MG63 (cell line): Measurements from ENCODE around the gene FAM90A1. TPM values are rescaled to one million over a fixed set of nuclear protein-coding genes. Genes with fewer than 3 reads are reported as not detected.
"Not testable (repeated sequence)": the region's sequence is repeated elsewhere in the genome, so short reads cannot be mapped to it uniquely, and the experiment has no call there.

Experiments used
- DNase-seq: peaks from one replicate; pipeline ENCODE4 v3.0.0-alpha.2; 2020
- H3K27me3 ChIP-seq: fragments of 250-450 bp; sonication (Bioruptor Pico); 2 replicates; pipeline ENCODE4 v1.5.1; 2020; ENCODE audit warnings: mild to moderate bottlenecking, moderate library complexity
- H3K36me3 ChIP-seq: fragments of 250-450 bp; sonication (Bioruptor Pico); 2 replicates; pipeline ENCODE4 v1.5.1; 2020; ENCODE audit warnings: mild to moderate bottlenecking, moderate library complexity
- H3K4me3 ChIP-seq: fragments of 250-450 bp; sonication (Bioruptor Pico); 2 replicates; pipeline ENCODE4 v1.5.1; 2020; ENCODE audit warnings: mild to moderate bottlenecking, moderate library complexity
- H3K9me3 ChIP-seq: fragments of 250-450 bp; sonication (Bioruptor Pico); 2 replicates; pipeline ENCODE4 v1.5.1; 2020; ENCODE audit warnings: mild to moderate bottlenecking, moderate library complexity
- total RNA-seq: library from RNA; depleted of rRNA; stranded (reverse); fragments of >200 nt; shearing (Covaris generic); gene quantifications from 2 replicates; pipeline ENCODE4 v1.2.3, GENCODE V29; 2014; ENCODE audit warnings: low replicate concordance

FAM90A1 gene
- total RNA-seq, 1 experiment from 2014 or later, result 0.43 TPM

DNA sequence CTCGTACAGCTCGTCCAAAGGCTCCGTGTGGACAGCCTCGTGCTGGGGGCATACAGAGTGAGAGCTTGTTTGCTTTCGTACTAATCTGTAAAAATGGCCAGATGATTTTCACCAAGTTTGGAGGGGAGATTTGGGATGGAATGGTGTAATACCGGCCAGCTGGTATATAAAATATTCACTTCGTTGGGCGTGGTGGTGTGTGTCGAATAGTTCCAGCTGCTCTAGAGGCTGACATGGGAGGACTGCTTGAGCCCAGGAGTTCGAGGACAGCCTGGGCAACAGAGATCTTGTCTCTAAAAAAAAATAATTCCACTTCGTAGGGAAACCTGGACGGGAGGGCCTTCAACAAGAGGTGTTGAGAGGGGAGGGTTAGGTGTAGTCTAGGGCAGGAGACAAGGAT is 9.6 kb upstream of the FAM90A1 start:
- H3K36me3 ChIP-seq, result peaks cover 37% of the 10 kb centered on the region
- not testable (repeated sequence) for H3K27me3 ChIP-seq, DNase-seq, H3K9me3 ChIP-seq, H3K4me3 ChIP-seq

DNA sequence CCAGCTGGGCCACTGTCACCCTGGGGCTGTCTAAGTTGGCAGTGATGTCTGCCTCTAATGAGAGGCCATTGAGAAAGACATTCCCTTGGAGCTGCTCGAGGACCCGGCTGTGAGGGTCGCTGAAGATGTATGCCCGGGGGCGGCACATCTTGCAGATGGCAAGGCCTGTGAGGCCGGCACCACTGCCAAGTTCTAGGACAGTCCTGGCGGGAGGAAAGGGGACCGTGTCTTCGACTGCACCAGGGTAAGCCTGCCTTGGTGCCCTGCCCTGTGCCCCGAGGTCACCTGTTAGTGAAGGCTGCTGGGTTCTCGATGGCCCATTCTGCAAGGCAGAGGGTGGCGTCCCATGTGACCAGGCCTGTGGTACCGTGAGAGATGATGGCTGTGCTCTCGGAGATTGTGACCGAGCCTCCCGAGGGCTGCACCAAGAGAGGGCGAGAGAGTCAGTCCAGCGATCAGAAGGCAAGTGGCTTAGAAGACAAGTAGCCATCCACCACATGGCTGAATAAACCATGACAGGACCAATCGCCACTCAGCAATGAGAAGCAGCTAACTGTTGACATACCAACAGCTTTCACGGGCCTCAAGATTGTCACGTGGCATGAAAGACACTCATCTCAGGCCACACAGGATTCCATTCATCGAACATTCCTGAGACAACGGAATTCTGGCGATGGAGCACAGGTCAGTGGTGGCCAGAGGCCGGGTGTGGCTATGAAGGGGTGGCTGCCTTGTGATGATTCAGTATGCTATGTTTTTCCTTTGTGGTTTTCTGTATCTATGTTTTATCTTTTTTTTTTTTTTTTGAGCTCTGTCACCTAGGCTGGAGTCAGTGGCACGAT is 8.1 kb upstream of the FAM90A1 start:
- not testable (repeated sequence) for H3K9me3 ChIP-seq, H3K27me3 ChIP-seq, H3K4me3 ChIP-seq
- peak; percentile 79 for DNase-seq
- peaks cover 46% of the 10 kb centered on the region for H3K36me3 ChIP-seq

DNA sequence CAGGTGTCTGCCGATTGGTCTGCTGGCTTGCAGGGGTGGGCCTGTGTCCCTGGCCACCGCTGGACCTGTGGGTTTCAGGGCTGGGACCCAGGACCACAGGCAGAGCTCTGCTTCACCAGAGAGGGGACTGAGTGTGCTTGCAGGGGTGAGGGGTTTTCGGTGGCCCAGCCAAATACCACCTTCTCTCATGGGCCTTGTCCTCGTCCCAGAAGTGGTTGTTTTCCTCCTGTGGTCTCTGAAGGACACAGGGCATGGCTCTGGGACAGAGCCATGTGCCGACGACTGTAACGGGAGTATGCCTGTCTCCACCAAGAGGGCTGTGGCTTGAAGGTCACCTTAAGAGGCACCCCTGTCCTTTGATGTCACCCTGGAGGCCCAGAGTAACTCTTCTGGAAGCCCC is 7.3 kb upstream of the FAM90A1 start:
- H3K27me3 ChIP-seq, H3K4me3 ChIP-seq, DNase-seq, H3K9me3 ChIP-seq: not testable (repeated sequence)
- H3K36me3 ChIP-seq, result peaks cover 46% of the 10 kb centered on the region

DNA sequence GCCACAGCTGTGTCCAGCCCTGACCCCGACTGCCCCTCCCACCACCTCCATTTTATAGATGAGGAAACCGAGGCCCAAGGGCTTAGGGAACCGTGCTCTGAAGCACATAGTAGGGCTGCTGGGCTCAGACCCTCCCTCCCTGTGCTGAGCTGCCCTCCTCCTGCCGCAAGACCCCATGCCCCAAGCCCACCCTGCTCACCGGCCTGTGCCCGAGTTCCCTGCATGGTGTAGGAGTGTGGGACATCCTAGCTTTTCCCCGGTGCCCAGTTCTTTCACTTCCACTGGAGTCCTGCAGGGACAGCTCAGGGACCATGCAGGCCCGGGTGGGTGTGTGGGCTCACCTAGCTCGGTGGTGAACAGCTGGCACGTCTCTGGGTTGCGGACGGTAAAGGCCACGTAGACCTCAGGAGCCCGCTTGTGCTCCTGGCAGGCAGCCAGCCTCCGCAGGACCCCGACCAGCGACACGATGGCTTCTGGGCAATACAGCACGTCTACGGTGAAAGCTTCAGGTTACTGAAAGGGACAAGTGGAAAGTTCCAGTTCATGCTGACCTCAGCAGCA is 6.6 kb upstream of the FAM90A1 start:
- H3K36me3 ChIP-seq, result peaks cover 46% of the 10 kb centered on the region
- not testable (repeated sequence) for DNase-seq, H3K4me3 ChIP-seq, H3K9me3 ChIP-seq, H3K27me3 ChIP-seq

DNA sequence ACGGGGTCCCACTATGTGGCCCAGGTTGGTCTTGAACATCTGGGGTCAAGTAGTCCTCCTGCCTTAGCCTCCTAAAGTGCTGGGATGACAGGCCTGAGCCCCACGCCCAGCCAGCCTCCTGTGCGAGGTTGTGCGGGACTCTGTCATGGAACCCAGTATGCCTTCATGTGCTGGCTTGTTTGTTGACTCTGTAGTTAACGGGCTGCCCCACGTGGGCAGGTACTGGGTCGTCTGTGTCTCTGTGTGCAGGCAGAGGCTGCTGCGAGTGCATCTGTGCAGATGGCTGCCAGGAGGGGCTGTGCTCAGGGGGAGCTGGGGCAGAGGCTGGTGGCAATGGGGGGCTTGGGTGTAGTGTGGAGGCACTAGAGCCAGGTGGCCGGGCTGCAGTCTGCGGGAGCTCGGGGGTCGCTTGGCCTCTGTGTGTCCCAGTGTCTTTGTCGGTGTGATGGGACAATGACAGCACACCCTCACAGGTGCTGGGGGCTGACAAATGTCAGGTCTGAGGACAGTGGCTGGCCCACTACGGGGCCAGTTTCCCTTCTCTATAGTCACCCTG is 6.0 kb upstream of the FAM90A1 start:
- peaks cover 43% of the 10 kb centered on the region for H3K36me3 ChIP-seq
- H3K9me3 ChIP-seq, H3K4me3 ChIP-seq, DNase-seq, H3K27me3 ChIP-seq: not testable (repeated sequence)

DNA sequence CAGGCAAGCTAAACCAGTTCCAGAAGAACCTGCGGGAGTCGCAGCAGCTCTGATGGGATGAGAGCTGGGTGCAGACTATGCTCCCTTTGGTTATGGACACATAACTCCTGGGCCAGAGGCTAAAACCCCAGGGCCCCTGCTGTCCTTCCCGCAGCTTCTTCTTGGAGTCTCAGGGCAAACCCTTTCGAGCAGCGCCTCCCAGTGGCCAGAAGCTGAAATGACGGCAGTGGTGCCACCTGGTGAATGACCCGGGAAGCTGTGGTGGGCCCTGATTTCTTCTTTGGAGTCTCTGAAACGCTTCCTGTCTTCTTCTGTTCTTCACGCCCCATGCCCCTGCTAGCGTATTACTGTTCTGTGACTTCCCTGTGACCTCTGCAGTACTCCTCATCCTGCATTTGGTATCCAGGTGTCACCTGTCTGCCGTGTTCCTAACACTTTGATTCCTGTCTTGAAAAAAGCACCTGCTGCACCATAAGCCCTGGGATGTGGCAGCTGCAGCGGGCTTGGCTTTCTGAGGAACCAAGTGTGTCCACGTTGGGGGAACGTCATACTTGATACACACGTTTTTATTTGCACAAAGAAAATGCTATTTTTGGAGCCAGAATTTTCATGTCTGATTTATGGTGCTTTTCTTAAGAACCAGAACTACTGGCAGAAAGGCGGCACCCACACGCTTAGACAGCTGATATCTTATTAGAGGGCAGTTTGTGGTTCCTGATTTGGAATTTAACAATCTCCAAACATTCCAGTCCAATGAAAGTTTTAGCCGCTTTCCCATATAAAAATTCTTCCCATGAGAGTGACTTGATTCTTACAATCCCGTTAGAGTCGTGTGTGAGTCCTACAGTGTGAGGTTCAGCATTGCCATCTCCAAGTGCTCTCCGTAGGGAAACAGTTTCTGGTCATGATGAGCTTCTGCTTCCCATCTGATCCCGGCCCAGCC is 4.5 kb upstream of the FAM90A1 start:
- not testable (repeated sequence) for H3K9me3 ChIP-seq, H3K27me3 ChIP-seq, H3K4me3 ChIP-seq
- DNase-seq, result peak; percentile 74
- H3K36me3 ChIP-seq, result peaks cover 46% of the 10 kb centered on the region

DNA sequence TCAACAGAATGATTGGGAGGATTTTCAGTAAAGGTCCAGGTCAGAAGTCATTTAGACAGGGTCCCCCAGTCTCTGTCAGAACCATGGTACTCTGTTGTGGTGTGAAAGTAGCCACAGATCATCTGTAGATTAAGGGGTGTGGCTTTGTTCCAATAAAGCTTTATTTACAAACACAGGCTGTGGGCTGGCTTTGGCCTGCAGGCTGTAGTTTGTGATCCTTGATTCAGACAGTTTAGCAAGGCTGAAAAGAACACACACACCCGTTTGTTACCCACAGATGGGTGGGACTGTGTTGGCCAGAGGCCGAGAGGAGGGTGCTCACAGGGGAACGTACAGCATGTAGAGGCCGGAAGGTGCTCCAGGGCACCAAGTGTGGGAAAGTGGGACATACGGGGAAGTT is 3.6 kb upstream of the FAM90A1 start:
- not testable (repeated sequence) for H3K4me3 ChIP-seq, DNase-seq, H3K9me3 ChIP-seq, H3K27me3 ChIP-seq
- H3K36me3 ChIP-seq, result peaks cover 37% of the 10 kb centered on the region

DNA sequence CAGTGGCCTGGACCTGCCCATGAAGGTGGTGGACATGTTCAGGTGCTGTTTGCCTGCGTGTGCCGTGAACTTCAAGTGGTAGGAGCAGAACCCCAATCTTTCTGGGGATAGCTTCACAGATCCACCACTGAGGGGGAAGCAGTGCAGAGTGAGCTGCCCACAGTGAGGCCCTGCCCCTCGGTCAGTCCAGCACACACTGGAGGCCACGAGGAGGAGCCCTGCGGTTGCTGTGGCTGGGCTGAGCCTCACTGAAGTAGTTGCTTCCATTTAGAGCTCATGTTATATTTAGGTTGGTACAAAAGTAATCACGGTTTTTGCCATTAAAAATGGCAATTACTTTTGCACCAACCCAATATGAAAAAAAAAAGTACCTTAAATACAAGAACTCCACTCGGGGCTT is 2.1 kb upstream of the FAM90A1 start:
- not testable (repeated sequence) for DNase-seq, H3K4me3 ChIP-seq, H3K27me3 ChIP-seq, H3K9me3 ChIP-seq
- H3K36me3 ChIP-seq, result peaks cover 31% of the 10 kb centered on the region

DNA sequence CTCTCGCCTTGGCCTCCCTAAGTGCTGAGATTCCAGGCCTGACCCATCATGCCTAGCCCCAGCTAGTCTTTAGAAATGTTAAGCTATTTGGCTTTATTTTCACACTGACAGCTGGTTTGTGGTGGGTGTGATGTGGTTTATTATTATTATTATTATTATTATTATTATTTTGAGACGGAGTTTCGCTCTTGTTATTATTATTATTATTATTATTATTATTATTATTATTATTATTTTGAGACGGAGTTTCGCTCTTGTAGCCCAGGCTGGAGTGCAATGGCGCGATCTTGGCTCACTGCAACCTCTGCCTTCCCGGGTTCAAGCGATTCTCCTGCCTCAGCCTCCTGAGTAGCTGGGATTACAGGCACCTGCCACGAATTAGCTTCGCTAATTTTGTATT is 1.2 kb upstream of the FAM90A1 start:
- Histone ChIP-seq H3K36me3 (peaks cover 33% of the 10 kb centered on the region), H3K4me3 (peak overlapping the region; percentile 16)
- not testable (repeated sequence) for H3K9me3 ChIP-seq, H3K27me3 ChIP-seq, DNase-seq

DNA sequence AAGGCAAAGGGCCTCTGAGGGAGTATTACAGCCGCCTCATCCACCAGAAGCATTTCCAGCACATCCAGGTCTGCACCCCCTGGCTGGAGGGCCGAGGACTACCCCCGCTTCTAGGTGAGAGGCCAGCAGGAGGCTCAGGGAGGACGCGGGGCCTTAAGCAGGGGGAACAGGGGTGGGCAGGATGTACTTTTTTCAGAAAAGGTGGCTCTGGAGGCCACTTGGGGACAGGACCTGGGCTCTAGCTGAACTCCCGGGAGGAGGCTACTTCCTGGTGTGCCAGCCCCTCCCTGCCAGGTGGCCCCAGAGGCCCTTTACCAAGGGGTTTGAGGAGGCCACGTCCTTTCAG is 287 bp upstream of the FAM90A1 start:
- Histone ChIP-seq H3K36me3 (peaks cover 29% of the 10 kb centered on the region), H3K4me3 (peak overlapping the region; percentile 66)
- H3K27me3 ChIP-seq, DNase-seq, H3K9me3 ChIP-seq: not testable (repeated sequence)

DNA sequence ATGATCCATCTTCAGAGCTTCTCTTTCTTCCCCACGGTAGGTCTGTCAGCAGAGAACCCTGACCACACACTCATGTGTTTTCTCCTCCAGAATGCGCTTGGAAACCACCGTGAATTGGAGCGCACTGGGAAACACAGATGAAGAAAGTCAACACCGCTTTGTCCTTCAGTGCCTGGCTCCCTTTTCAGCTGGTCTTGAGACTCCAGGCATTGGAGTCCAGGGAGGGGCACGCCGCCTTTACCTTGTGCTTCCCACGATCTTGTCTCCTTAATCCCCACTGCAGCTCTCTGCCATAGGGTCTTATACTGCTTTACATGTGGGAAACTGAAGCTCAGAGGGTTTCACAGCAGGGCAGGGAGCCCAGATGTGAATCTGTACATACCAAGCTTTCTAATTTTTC is 1.1 kb downstream of the FAM90A1 start:
- H3K4me3 ChIP-seq, result no peak overlapping the region

DNA sequence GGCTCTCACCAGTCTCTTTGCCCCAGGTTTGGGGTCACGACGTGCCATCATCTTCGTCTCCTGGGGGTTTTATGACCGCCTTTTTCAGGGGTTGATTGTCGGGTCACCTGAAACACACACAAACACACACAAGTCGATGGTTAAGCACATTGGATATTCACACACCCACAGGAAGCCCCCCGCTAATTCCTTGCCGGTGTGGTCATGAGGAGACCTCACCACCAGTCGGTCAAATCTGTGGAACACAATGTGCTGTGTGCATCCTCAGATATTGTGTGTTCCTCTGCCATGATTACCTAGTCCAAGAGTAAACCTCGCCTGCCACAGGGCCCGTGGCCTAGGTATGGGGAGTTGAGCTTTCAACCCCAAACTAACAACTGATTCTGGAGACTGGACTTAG is 2.6 kb downstream of the FAM90A1 start:
- not testable (repeated sequence) for DNase-seq, H3K27me3 ChIP-seq, H3K4me3 ChIP-seq, H3K9me3 ChIP-seq
- peaks cover 20% of the 10 kb centered on the region for H3K36me3 ChIP-seq

More for the DNA sequence above, 1.1 kb downstream of the FAM90A1 start:
- no peaks in the 10 kb centered on the region for H3K27me3 ChIP-seq
- peaks cover 23% of the 10 kb centered on the region for H3K36me3 ChIP-seq
- no peak for DNase-seq
- no peaks in the 10 kb centered on the region for H3K9me3 ChIP-seq

DNA sequence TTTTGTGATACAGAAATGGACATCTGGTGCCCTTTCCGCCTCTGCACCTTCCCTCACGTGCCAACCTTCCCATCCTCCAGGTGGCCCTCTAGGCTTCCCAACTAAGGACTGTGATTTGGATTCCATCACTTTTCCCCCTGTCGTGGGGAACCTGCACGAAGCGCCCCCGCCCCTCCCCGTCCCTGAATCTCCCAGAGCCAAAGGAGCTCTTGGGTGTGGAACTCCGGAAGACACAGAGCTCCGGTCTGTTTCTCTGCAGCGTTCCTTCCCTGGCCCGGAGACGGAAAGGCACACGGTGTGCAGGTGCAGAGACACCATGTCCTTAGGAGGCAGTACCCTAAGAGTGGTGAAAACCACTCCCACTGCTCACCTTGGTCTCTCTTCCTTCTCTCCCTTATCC is 3.8 kb downstream of the FAM90A1 start:
- peaks cover 29% of the 10 kb centered on the region for H3K36me3 ChIP-seq
- DNase-seq, H3K4me3 ChIP-seq, H3K9me3 ChIP-seq, H3K27me3 ChIP-seq: not testable (repeated sequence)

DNA sequence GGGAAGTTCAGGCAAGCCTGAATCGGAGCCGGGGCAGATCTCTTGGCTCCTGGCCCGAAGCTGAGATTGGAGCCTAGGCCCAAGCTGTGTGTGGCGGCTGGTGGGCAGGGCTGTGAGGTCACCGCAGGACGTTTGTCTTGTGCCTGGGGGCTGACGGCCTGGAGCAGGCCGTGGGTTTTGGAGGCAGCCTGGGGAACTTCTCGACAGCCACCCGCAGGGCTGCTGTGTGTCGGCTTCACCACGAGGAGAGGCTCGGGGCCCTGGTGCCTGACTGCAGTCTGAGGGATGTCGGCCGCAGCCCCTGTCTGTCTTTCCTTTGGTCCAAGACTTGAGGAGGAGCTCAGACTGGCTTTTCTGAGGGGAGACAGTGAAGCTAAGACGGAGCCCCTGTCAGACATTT is 5.1 kb downstream of the FAM90A1 start:
- not testable (repeated sequence) for H3K9me3 ChIP-seq, H3K4me3 ChIP-seq, H3K27me3 ChIP-seq, DNase-seq
- H3K36me3 ChIP-seq, result peaks cover 34% of the 10 kb centered on the region

DNA sequence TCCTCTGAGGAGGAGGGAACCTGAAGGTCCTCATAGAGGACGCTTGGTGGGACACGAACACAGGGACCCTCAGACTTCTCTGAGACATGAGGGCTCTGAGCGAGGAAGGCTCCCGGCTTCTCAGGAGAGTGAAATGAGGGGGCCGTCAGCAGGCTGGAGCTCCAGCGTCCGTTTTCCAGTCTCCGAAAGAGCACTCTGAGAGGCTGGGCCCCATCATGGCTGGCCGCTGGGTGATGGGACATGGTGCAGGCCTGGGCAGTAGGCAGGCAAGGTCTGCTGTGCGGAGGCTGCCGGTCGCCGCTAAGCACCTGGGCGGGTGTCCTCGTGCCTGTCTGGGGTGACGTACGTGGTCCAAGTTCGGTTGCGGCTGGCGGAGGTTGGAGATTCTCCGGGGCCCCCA is 5.6 kb downstream of the FAM90A1 start:
- H3K9me3 ChIP-seq, DNase-seq, H3K4me3 ChIP-seq, H3K27me3 ChIP-seq: not testable (repeated sequence)
- peaks cover 32% of the 10 kb centered on the region for H3K36me3 ChIP-seq

DNA sequence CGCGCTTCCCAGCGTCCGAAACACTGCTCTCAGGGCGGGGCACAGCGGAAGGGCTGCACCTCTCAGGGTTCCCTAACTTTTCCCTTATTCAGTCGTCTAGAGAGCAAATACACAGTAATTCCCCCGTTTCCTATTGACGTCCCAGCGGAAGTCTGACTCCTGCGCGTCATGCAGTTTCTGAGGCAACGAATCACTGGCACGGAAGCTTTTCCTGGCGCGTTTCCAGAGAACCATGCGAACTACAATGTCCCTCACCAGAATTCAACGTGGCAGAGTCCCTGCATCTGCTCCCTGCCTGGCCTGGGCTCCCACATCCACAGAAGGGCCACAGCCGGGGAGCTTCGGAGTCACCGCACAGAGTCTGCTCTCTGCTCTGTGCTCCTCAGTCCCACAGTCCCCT is 6.0 kb downstream of the FAM90A1 start:
- not testable (repeated sequence) for H3K27me3 ChIP-seq, DNase-seq, H3K9me3 ChIP-seq, H3K4me3 ChIP-seq
- peaks cover 33% of the 10 kb centered on the region for H3K36me3 ChIP-seq
